Stimulated activated CD8-positive, alpha-beta memory T cell treated with anti-CD3 and anti-CD28 coated beads, Interleukin-4, amount 100 ng/mL, for 48 hours (primary cell): Measurements from ENCODE around the gene PLSCR1.
A peak's percentile ranks its signal among the peaks of the same experiment; 100 is the strongest.
"Not testable (repeated sequence)": the region's sequence is repeated elsewhere in the genome, so short reads cannot be mapped to it uniquely, and the experiment has no call there.

Experiments
- DNase-seq: peaks from one replicate; pipeline ENCODE4 v3.0.0-alpha.2; 2020

The PLSCR1 gene

DNA sequence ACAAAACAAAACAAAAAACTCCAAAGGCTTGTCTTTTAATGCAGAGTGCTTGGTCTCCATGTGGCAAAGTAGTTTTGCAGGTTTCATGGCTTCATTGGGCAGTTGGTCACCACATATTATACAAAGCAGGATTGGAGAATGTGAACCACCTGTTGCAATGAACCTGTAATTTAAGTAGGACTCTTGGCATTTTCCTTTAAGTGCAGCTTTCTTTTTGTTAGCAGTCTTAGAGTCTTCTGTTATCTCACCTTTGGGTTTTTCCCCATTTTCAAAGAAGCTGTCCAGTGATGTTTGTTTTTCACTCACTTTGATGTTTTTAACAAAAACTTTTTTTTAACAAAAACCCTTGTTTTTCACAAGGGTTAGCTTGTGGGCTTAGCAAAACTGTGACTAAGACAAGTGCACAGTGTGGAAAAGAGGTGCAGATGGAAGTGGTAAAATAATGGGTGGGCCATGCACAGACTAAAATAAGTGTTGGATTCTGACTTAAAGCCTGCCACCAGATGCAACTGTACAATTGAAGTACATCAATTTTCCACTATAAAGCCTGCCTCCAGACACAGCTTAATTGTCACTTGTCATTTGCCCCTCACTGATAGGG is 2.9 kb upstream of the PLSCR1 start:
- no peak for DNase-seq

DNA sequence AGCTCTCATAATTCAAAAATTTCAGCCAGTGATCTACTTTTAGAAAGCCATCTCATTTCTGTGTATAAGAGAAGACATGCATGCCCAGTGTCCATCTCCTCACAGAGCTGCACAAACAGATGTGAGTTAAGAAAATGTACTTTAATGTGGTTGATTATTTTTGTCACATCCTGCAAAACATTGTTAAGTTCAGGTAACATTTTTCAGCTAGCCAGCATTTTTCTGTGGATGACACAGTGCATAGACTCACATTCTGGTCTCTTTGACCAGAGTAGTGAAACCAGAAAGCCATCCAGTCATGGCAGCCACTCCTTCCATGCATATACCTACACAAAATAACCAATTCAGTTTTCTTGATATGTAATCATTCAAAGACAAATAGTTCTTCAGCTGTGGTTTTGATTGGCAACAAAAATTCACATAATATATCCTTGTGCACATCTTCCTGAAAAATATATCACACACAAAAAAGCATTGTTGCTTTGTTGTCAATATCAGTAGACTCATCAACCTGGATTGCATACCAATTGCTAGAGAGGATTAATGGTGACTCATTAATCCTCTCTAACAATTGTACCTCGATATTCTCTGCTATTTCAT is 2.1 kb upstream of the PLSCR1 start:
- no peak for DNase-seq

DNA sequence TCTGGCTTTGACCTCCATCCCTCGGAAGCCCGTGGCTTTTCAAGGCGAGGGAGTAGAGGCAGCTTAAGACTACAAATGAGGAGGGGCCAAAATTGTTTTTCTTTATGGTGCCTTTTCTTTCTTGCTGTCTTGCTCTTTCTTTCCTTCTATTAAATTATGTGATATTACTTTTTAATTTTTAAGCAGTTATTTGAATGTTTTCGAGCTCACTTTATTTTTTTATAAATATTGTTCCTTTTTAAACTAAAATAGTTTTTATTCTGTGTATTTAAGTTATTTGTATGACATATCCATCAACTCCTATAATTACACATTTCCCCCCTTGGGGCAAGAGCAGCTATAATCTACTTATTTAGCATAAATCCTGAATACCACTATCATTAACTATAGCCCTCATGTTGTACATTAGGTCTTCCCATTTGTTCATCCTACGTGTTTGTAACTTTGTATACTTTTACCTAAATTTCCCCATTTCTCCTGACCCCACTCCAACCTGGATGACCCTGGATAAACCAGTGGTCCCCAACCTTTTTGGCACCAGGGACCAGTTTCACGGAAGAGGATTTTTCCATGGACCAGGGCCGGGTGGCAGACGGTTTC is 622 bp upstream of the PLSCR1 start:
- no peak for DNase-seq

DNA sequence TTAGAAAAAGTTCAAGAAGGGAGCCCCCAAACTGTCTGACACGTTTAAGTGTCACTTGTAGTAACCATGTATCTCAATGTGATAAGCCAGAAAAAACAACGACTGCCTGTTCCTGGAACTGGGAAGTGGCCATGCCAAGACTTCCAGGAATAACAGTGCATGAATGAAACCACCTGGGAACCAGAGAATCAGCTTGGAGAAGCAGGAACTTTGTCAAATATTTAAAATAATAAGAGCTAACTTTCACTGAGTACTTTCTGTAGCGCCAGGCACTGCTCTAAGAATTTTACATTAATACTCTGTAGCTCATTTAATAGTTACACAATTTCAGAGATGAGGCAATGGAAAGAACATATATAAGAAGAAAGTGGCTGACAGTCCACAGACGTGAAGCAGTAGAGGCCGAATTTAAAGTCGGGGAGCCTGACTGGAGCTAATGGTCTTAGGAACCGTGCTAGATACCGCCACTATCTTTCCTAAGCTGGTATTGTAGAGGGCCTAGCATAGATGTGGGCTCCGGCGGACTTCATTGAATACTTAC is 876 bp downstream of the PLSCR1 start:
- no peak for DNase-seq

DNA sequence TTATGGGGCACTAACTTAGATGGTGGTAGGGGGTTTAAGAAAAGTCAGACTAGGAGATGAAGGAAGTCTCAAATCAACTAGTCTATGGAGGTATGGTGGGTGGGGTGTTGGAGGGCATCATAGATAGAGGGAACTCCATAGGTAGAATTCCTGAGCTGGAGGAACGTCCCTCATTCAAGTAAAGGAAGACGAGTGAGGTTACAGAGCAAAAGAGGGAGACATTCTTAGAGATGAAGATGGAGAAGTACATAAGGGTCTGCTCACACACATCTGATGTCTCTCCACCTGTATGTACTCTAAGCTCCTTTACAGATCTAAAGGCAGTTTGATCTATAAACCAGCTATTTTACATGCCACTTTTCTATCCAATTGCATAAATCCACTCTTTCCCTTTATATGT is 1.4 kb downstream of the PLSCR1 start:
- no peak for DNase-seq

DNA sequence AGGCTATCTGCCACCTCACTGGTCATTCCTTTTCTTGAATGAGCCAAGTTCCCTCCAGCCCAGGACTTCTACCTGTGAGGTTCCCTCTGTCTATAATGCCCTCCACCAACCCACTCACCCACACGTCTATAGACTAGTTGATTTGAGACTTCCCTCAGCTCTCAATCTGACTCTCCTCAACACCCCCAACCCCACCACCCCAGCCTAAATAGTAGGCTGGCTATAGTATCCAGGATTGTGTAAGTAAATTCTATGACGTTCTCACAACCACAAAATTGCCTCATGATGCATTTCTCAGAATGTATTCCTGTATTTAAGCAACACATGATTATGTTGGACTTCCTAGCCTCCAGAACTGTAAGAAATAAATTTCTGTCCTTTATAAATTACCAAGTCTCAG is 2.2 kb downstream of the PLSCR1 start:
- peak; percentile 34 for DNase-seq

DNA sequence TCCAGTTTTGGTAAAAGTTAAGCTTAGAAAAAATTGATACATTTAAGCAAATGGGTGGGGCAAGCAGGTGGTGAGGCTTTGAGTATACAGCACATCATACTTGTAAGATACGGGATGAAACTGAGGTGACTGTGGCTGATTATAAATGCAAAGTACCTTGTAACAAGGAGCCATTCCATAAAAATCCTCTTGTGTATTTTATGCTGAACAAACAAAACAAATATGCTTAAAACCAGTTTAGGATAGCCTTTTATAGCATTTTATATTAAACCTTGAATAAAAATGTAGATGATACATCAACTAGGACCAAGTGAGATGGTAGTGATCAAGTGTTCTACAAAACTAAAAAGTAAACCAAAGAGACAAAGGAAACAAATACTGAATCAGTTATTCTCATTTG is 3.4 kb downstream of the PLSCR1 start:
- no peak for DNase-seq

DNA sequence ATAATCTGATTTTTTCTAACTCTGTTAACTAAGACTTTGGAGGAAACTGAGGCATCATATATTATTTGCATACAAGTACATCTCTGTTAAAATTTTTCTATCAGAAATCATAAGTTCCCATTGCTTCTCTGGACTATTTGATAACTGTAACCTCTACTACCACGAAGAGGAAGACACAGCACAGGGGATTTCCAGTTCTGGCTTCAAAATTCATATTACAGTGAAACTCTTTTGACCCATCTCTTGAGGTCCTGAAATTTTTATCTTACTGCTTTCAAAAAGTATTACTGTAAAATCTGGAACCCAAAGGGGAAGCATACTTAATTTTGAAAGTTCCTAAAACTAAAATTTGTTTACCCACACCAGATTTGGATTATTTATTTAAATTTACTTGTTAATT is 4.2 kb downstream of the PLSCR1 start:
- no peak for DNase-seq

DNA sequence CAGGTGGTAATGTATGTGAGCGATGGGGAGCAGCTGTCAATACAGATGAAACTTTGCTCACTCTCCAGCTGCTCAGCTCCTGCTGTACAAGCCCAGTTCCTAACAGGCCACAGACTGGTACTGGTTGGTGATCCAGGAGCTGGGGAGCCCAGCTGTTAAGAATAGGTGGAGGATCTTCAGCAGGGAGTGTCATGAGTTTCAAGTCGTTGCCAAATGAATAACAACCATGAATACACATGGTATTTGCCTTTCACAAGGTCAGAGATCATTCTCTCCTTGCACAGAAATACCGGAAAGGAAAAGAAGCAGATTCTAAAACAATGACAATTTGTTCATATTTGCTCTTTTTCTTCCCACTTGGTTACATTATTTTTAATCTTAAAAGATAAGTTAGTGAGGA is 5.1 kb downstream of the PLSCR1 start:
- DNase-seq, result no peak

DNA sequence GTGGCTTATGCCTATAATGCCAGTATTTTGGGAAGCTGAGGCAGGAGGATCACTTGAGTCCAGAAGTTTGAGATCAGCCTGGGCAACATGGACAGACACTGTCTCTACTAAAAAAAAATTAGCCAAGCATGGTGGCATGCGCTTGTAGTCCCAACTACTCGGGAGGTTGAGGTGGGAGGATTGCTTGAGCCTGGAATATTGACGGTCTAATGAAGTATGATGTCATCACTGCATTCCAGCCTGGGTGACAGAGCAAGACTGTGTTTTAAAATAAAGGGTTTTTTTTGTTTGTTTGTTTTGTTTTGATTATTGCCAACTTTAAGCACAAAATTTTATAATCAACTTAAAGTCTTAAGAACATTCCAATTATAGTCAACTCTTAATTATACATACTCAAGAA is 6.8 kb downstream of the PLSCR1 start:
- DNase-seq, result no peak

DNA sequence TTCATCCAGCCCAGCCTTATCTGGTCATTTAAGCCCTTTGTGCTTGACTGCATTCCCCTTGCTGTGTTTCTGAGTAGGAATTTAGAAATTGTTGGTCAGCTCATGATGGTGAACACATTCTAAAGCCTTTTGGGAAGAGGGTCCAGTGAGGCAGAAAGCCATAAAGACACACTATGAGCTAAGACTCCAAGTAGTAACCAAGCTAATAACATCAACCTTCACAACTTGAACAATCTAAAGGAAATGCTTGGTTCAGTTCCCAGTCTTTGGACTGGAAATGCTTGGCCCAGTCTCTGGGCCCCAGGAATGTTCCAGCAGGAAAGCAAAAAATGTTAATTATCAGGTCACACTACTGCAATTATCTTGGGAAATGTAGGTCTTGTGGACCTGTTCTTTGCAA is 7.7 kb downstream of the PLSCR1 start:
- no peak for DNase-seq

DNA sequence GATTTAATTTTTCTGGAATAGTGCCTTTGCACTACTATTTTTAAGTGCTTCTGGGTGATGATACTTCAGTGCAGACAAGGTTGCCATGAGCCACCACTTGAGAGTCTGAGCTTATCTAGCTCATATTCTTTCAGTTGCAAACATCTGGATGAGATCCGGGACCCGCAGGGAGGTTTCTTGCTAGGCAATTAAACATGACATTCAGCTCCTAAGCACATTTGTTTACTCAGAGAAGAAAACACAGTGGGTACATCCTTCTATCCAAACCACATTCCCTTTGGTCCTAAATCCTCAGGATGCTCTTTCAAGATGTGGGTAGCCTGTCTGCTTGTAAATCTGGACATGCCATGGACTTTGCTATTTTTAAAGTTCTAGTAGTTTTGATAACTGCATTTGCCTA is 12.0 kb downstream of the PLSCR1 start:
- no peak for DNase-seq

DNA sequence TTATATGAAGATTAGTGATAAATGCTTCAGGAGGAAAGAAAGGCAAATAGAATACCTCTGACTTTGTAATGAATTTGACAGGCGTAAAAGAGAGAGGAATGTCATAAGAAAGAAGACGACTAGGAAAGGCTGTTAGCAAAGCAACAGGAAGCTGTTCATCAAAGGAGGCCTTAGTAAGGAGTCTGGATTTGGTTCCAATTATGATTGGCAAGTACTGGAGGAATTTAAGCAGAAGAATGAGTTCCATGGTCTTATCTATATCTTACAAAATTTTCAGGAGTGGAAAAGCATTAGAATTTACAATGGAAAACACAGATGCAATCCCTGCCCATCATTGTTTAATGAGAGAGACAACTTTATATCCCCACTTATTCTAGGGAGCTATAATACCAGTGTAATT is 13.8 kb downstream of the PLSCR1 start:
- no peak for DNase-seq

DNA sequence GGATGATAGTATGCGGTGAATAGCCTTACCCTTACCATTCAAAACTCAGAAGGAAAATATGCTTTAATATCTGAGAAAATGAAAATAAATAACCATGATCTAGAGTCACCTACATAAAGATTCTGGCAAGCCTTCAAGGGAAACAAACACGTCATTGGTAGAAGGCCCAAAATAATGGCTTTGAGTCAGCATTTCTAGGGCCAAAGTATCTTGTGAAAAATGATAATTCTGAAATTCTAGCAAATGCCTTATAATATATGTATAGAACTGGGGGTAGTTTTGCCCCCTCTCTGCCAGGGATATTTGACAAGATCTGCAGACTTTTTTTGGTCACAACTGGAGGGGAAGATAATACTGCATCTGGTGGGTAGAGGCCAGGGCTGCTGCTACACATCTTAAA is 15.4 kb downstream of the PLSCR1 start:
- DNase-seq, result no peak

DNA sequence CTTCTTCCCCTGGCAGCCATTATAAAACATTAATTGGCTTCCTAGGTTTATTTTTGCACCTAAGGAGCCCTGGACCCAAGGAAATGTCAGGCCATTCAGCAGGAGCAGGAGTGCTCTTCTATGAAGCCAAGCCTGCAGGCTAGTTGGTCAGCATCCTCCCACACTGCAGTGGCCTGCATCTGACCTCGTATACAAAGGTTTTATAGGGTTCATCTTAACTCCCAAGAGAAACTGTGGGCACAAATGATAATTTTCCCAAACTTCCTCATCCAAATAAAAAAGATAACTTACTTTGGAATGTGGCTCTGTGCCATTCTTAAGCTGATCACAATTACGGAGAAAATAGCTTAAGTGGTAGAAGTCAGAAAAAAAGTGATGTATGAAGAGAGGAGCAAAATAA is 19.4 kb downstream of the PLSCR1 start:
- DNase-seq, result no peak

DNA sequence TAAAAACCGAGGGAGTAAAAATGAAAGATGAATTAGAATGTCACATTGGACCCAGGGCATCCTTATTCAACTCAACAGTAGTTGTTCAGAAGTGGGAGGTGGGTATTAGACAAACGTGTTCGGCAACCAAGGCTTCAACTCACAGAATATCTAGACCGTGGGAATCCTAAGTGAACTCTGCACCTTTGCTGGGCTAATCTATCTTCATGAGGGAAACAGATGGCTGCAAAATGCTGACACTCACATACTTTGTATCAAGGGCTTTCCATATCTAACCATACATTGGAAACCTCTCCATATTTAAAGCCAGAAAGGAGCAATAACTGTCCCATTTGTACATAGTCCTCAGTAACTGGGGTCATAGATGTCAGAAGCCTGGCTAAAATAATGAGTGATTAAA is 20.9 kb downstream of the PLSCR1 start:
- no peak for DNase-seq

DNA sequence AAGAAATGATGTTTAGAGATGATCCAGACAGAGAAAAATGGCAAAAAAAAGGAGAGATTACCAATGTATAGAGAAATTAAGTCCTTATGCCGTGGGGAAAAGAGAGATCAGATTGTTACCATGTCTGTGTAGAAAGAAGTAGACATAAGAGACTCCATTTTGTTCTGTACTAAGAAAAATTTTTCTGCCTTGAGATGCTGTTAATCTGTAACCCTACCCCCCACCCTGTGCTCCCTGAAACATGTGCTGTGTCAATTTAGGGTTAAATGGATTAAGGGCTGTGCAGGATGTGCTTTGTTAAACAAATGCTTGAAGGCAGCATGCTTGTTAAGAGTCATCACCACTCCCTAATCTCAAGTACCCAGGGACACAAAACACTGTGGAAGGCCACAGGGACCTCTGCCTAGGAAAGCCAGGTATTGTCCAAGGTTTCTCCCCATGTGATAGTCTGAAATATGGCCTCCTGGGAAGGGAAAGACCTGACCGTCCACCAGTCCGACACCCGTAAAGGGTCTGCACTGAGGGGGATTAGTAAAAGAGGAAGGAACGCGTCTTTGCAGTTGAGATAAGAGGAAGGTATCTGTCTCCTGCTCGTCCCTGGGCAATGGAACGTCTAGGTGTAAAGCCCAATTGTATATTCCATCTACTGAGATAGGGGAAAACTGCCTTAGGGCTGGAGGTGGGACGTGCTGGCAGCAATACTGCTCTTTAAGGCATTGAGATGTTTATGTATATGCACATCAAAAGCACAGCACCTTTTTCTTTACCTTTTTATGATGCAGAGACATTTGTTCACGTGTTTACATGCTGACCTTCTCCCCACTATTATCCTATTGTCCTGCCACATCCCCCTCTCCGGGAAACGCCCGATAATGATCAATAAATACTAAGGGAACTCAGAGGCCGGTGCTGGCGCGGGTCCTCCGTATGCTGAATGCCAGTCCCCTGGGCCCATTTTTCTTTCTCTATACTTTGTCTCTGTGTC is 21.9 kb downstream of the PLSCR1 start:
- not testable (repeated sequence) for DNase-seq

DNA sequence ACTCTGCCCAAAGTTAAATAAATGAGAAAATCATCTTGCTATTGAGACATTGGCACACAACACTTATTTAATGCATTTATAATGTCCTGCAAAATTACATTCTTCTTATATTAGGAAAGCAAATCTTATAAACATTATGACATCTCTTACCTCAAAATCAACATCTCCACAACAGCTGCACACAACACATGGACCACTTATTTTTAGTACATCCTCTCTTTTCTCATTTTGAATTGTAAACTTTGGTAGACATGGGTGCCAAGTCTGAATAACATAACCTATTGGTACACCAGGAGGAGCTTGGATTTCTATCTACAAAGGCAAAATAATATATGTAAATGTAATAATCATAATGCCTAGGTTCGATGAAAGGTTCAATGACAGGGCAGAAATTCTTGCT is 23.0 kb downstream of the PLSCR1 start:
- no peak for DNase-seq

DNA sequence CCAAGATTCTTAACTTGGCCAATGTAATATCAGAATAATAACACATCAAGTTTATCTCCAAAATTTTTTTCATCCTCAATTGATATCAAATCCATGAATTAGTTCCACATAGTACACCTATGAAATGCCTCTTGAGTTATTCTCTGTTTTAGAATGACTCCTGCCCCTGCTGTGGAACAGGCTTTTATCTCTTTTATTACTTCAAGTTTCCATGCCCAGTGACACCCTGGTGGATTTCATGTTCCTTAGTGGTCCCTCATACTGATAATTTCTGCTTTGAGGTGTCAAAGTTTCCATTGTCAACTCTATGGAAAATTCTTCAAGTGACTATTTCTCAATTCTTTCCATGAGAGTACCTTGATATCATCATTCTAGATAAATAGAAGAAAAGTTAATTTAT is 24.6 kb downstream of the PLSCR1 start:
- DNase-seq, result no peak

DNA sequence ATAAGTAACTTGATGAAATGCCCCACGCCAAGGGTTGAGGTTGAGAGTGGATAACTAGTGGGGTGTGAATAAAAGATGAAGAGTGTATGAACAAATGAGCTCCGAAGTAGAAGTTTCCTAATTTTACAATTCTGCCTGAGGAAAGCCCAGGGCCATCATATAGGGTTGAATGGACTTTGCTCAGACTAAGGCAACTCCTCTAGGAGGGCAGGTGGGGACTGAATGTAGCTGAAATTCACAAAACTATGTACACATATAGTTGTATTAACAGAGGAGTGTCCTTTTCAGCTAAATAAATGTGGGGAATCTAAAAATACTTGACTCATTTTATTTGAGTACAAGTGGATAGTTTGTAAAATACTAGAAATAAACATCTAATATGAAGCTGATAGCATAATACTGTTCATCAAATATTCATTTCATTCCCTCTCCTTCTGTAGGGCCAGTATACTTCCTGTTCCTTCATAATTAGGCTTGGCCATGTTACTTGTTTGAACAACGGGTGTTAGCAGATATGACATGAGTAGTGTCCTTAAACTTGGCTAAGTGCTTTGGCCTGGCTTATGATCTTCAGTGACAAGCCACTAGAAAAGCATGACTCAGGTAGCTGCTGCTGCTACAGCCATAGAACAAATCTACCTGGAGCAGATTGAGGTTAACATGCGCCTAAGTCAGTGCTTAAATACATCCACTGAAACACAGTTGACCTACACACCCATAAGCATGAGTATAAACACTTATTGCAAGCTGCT is 26.5 kb downstream of the PLSCR1 start:
- no peak for DNase-seq

DNA sequence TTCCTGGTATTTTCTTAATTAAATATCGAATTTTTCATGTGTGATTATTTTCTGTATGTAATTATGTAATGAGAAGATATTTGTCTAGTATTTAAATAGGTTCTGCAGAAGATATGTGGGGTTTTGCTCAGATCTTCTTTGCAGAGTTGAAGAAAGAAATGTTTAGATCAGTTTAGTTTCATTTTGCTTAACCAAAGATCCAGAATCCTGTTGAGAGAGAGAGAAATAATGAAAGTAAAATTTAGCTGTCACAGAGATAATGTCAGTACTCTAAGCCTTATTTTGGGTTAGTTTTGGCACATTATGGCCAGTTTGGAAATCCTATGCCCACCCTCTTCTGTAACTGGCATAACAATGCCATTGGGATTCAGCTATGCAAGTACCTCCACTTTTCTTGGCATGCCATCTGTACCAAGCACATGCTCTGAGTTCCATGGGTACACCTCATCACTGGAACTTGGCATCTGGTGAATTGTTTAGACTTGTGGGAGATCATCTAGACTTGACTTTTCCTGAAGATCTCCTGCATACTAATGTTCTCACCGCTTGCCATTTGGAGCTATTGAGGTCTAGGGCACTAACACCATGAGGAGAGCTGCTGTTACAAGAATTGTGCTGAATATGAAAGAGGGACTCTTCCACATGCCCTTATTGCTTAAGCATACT is 30.9 kb downstream of the PLSCR1 start:
- no peak for DNase-seq
